ENCODE measurements around the gene SH2D5.
"Not testable (repeated sequence)": the region's sequence is repeated elsewhere in the genome, so short reads cannot be mapped to it uniquely, and the experiment has no call there.

SH2D5 gene

DNA sequence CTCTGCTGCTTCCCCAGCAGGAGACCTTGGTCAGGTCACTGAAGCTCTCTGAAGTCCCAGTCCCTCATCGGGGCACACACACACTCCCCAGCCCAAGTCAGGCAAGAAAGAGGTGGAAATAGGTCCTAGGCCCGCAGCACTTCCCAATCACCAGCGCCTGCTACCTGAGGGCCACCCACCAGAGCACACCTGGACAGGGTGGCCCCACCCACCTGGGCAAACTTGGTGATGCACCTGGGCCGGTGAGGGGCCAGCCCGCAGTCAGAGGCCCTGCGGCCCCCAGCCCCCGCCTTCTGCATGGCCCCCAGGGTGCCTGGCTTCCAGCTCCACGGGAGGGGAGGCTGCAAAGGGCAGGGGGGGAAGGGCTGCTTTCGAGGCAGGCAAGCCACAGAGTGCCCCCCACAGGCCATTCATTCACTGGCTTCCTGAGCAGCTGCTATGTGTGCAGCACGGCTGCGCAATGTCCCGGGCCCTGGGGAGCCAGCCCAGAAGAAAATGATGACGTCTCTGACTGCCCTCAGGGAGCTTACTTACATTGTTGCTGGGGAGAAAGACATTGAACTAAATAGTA is 4.7 kb downstream of the SH2D5 start:
- peak; percentile 51 for DNase-seq

DNA sequence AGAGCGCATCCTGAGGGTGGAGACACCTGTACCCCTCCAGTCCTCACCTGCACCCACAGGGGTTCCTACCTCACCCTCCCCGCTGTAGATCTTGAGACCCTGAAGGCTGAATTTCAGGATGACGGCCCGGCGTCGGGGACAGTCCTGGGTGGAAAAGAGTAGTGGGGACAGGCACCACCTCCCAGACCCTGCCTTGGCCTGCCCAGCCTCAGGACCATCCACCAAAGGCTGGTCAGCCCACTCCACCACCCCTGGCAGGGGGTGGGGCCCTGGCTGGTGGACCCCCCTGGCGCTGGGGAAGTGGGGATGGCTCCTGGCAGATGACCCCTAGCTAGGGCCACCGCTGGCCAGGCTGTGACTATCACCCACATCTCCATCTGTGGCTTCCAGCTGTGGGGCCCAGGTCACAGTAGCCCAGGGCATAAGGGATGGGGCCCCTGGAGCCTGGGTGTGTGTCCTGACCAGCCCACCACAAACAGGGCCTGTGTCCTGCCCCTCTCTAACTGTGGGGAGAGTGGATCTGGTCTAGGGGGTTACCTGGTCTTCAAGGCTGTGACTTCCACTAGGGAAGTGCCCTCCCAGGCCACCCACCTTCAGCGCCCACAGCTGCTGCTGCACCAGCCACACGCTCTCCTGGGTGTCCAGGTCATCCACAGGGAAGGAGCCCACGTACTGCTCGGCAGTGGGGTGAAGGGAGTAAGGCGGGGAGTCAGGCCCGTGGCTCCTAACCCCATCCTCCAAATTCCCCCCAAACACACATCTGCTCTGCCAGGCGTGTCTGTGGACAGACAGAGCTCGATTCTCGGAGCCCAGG is 5.4 kb downstream of the SH2D5 start:
- DNase-seq = no peak

DNA sequence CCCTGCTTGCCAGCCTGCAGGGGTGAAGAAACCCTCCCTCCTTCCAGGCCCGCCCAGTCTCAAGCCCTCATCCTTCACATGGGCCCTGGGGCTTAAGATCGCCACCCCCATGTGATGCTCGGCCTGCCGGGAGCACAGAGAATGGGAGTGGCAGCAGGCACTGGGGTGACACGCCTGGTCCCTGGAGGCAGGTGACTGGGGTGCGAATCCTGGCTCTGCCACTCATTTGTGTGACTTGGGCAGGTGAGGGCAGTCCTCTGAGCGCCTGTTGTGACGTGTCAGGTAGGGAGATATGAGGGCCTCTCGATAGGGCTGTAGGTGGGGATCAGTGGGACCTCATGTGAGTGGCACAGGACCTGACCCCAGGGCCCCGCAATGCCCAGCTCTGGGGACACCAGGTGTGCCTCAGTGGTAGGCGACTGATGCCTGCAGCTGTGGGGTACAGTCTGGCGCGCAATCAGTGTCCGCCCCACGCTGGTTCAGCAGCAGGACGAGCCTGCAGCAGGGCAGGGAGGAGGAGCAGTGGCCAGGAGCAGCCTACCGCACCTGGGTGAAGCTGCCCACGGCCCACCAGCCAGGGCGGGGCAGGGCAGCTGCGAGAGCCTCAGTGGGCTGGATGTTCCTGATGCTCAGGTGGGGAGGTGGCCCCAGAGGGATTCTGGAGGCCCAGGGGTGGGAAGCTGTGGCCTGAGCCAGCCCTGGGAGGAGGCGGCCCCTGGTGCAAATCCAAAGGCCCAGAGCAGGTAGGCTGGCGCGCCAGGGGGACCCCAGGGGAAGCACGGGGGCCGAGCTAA is 6.2 kb downstream of the SH2D5 start:
- peak; percentile 95 for DNase-seq

DNA sequence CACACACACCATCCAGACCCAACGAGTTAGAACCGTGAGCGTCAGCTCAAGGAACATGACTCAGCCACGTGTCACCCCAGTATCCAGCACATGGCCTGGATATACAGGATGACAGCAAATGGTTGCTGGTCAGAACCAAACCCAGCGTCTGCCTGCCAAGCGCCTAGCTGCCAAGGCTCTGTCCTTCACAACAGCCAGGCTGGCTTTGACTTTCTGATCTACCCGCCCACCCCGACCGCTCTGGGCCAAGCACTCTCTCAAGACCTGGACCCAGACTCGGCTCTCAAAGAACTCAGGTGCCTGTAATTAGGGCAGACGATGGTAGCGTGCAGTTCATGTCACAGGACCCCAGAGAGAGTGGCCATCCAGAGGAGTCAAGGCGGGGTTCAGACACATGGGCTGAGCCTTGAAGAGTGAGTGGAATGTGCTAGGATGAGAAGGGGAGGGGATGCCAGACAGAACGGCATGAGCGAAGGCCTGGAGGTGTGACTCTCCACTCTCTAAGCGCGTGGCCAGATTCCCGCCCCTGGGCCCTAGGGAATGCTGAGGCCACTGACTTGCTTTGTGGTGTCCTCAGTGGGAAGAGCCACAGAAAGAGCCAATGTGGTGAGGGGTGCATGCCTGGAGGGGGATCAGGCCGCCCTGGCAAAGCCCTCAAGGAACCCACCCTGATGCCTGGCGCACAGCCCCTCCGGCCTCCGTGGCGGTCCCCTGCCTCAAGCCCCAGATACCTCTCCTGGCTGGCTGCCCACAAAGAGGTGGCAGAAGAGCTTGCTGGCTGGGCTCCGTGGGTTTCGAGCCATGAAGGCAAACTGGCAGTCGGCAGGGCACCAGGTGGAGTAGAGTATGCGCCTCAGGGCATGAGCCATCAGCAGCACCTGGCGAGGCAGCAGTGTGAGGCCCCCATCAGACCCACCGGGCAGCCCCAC is 7.0 kb downstream of the SH2D5 start:
- no peak for DNase-seq

DNA sequence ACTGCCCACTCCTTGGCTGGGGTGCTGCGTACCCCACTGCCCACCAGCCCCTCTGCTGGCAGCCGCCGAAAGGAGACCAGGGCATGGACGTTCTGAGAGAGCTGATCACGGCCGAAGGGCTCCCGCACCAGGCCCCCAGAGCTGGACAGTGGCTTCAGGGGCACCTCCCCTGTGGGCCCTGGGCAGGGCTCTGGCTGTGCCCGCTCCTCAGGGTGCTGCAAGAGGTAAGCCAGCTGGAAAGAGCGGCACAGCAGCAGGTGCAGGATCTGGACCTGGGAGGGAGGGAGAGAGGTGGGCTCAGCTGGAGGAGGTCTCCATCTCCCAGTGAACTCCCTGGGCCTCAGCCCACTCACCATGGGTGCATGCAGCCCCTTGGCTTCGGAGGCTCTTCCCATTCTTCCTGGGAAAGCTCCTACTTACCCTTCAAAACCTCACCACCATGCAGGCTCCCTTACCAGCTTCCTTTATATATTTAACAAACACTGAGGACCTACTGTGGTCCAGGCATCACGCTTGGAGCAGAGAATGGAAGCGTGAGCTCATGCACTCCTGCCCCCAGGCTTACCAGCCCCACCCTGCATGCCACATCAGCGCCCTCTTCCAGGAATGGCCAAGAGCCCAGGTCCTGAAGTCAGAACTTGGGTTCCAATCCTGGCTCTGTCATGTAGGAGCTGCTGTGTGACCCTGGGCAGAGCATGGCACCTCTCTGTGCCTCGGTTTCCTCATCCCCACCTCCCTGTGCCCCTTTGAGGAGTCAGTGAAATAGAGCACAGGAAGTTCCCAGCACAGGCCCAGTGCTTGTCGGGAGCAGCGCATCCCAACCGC is 7.9 kb downstream of the SH2D5 start:
- DNase-seq = no peak

DNA sequence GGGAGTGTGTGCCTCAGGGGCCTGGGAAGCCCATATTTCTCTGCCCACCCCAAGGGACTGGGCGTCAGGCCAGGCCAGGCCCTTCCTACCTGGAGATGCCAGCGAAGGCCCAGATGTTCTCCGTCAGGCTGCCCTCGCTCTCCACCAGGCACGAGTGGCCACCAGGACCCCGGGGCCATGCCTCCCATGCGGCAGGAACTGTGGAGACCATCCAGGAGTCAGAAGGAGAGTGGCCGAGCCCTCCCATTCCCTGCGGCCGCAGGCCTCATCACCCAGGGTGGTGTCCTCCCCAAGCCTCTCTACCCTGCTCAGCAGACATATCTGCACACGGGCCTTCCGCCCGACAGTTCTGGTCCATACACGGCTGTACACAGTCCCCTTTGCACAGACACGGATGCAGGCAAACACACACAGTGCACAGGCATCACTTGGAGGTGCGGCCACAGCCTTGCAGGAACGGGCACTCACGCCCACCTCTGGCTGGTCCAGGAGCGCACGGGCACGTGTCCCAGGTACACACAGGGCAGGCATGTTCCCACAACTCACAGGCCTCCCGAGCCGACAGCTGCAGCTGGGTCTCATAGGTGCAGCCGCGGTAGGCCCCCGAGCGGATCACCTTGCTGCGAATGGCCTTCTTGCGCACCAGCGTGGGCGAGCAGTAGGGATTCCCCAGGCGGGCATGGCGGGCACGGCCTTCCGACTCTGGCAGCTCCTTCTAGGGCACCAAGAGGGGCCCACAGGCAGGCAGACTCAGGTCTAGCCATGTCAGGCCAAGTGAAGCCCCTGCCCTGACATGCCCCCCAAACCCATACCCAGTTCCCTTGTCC is 8.8 kb downstream of the SH2D5 start:
- no peak for DNase-seq

DNA sequence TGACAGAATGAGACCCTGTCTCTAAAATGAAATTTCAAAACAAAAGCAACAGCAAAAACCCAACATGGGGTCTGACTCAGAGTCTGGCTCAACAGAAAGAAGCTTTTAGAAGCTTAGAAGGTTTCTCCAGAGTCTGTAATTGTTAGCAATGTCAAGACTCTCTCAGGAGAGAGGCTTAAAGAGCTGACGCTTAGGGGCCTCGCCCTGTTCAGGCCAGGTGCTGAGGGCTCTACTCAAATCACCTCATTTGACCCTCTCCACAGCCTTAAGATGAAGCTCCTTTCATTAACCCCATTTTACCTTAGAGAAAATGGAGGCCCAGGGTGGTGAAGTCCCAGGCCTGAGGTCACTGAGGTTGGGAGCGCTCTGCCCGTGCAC is 9.4 kb downstream of the SH2D5 start:
- no peak for DNase-seq

DNA sequence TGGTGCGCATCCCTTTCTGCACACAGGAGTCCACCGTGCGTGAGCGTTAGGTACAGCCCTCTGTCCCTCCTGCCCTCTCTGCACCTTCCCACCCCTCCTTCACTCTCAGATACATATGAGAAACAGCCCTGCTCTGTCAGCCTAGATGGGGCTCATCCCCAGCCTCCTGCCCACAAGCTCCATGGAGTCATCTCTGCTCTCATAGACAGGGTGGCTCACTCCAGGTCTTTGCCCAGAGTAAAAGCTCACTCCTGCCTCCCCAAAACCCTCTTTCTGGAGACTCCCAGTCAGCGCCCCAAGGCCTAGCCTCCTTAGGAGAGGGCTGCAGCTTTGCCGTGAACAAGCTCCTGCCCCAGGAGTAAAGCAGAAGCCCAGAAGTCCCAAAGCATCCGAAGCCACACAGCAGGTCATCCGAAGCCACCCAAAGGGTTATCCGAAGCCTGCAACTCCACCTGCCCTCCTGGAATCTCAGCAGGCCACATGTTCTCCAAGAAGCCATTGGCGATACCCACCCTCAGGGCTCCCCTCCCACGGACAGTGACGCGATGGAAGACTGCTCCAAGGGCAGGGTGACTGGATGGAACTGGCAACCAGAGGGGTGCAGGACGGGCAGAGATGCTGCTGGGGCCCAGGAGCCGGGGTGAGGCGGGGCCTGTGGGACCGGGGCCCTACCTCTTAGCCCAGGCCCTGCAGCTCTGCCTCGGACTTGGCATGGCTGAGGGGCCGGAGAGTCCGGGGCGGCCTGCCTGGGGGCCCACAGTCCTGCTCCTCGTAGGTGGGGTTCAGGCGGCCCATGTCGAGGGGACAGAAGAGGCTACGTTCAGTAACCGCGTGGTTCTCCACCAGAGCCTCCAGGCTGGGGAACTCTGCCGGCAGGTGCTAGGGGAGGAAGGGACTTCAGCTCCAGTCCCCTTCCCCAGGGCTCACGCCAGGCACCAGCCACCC is 11.1 kb downstream of the SH2D5 start:
- no peak for DNase-seq

DNA sequence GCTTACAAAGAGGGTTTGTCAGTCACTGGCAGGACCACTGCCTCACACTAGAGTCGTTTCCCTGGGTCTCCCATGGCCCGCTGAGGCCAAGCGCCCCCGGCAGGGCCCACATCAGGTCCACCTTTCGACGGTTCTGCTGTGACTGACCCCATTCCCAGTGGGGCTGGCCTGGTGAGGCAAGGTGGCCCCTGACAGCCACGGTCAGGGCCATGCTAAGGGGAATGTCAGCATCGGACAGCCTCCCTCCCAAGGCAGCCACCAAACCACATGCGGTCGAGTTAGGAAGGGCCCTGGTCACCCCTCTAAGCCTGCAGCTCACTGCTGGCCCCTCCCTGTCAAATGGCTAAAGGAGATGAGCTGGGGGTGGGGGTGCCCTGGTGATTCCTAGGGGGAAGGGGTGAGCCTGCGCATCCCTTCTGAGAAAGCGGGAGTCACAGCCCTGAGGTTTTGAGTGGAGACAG is 11.8 kb downstream of the SH2D5 start:
- no peak for DNase-seq

DNA sequence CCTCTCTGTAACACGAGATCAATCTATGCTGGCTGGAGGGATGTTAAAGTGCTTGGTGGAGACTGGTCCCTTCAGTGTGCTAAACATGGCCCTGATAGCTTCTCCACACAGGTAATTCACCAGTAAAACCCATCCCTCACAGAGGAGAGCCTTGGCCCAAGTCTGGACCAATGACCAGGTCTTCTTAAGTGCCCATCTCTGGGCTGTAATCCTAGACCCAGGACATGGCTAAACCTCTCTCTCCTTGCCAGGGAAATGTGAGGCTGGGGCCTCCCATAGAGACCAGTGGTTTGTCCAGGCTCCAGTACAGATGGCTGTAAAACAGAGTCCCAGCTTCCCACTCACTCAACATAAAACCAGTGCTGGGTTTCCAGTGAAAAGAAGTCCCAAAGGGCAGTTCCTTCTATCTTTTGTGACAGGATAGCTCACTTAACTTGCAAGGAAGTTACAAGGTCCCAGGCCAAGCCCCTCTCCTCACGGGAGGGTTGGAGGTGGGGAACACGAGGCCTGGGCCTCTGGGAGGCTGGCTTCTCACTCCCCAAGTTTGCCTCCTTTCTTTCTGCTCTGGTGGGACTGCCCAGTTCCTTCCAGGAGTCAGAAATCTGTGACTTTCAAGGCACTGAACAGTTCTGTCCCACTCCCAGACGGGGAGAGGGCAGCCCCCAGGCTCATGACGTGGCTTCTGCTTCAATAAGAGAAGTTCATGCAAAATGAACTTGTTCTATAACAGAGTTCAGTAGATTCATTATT is 12.5 kb downstream of the SH2D5 start:
- DNase-seq = no peak

DNA sequence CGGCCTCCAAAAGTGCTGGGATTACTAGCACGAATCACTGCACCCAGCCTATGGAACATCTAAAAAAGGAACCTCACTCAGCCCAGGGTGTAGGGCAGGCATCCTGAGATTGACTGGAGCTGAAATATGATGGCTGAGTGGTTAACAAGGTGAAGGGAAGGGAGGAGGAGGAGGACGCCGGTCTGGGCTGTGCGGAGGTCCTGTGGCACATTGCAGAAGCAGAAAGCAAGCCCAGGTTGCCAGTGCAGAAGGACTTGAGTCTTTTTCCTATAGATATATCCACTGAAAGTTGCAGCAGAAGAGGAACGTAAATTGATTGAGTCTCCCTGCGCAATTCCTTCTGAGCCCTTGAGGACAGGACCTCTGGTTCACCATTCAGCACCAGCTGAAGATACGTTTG is 13.2 kb downstream of the SH2D5 start:
- no peak for DNase-seq

DNA sequence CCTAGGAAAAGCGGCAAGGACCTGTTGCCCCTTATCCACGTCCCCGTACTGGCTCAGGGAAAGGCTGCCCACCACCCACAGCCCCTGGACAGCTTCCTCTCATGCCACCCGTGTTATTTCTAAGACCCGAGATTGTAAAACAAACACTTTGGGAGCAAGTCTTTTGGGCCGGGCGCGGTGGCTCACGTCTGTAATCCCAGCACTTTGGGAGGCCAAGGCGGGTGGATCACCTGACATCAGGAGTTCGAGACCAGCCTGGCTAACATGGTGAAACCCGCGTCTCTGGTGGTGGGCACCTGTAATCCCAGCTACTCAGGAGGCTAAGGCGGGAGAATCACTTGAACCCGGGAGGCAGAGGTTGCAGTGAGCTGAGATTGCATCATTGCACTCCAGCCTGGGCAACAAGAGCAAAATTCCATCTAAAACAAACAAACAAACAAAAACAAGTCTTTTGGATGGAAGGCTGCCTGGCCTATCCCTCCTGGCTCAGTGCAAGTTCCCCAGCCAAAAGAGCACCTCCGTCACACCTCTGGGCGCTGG is 14.1 kb downstream of the SH2D5 start:
- DNase-seq = not testable (repeated sequence)

DNA sequence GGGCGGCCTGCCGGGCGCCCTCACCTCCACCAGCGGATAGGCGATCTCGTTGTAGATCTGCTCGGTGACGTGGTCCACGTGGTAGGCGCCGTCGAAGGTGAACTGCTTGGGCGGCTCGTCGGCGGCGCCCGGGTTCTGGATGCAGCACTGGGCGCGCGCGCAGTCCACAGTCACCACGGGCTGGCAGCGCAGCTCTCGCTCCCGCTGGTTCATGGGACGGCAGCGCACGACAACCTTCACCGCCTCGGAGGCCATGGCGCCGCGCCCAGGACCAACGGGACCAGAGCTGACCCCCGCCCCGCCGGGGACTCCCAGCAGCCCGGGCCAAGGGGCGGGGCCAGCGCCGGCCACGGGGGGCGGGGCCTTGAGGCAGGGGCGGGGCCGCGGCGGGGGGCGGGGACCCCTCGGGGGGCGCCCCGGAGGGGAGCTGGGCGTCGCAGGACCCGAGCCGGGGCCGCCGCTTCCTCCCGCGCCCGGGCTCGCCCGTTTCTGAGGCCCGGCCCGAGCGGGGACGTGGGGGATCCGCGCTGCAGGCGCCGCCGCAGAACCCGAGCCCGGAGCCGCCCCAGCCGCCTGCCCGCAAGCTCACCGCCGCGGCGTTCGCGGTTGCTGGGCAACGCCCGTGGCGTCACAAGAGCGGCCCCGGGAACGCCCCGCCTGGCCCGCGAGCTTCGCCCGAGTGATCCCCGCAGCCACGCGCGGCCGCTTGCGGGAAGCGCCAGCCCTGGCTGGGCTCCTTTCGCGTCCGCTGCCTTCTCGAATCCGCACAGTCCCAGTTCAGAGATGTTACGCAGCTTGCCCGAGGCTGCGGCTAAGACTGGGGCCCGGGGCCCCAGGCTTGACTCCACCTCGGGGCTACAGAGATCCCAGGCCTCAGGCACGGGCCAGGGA is 14.8 kb downstream of the SH2D5 start, which contains the start of gene KIF17:
TSS of gene KIF17 (minus strand) at position 556 of the 891 bp plus-strand sequence. CDS start at position 255, 301 bp downstream.
- DNase-seq = peak; percentile 69

DNA sequence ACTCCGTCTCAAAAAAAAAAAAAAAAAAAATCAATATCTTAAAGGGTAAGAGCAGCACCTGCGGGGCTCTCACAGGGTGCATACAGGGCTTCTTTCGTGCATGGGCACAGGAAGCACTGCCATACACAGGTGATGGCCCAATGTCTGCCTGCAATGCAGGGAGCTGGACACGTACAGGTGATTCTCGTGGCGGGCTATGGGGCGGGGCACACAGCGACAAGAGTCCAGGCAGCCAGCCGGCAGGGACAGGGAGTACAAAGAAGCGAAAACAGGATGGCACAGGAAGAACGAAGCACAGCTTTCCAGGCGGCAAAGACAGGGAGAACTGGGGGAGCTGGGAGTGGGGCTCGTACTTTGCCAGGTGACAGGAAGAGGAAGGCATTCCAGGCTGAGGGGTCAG is 16.3 kb downstream of the SH2D5 start:
- DNase-seq = no peak

DNA sequence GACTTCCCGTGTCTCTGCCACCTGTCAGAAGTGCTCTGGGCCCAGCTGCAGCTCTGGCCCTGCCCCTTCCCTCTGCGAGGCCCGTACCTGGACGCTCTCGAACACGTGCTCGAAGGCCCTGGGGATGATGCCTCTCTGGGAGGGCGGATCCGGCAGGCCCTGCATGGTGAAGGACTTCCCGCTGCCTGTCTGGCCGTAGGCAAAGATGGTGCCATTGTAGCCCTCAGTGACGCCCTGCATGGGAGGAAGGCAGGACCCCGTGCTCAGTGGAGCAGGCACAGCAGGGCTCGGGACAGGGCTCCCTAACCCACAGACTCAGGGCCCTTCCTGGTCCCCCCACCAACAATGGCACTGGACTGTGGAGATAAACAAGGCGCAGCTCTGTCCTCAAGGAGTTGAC is 17.1 kb downstream of the SH2D5 start:
- no peak for DNase-seq

DNA sequence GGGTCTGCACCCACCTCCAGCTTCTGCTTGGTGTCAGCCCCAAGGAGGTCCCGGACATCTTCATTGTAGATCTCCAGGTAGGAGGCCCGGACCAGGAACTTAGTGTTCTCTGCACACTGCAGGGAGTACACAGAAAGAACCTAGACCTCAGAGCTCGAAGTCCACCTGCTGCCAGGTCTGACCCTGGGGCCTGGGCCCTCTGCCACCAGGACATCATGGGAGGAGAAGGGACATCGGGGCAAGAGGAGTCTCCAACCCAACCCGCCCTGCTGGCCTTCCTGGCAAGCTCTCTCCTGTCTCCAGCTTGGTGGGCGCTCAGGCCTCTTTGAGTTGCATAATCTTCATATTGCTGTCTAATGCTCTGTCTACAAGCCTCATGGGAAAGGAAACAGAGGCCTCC is 19.1 kb downstream of the SH2D5 start:
- no peak for DNase-seq

DNA sequence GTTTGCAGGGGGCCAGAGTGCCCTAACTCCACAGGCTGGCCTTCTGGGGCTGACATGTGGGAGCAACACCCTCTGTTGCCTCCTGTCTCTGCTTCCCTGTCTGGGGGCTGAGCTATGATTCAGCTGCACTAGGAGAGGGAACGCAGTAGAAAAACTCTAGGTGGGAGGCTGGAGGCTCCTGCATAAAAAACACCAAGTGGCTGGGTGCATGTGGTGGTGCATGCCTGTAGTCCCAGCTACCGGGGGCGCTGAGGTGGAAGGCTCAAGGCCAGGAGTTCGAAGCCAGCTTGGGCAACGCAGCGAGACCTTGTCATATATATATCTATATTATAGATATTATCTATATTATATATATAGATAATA is 20.3 kb downstream of the SH2D5 start:
- DNase-seq = no peak
